ENCODE data around the gene CCDC183.

The CCDC183 gene

DNA sequence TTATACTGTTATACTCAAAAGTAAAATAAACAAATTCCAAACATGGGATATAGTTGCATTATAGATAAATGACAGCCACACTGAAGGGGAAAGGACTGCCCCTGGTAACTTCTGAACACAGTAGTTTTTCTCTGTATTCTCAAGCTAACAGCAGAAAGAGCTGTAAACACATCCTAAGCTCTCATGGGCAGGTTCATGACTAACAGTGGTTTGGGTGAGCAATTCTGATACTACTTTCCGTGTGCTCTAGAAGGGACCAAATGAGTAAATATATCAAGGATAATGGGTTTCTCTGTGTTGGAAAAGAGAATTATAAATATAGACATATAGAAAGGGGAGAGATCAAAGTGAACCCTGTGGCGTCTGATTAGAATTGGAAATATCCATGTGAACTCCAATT is 45.6 kb upstream of the CCDC183 start:
- TF ChIP-seq, protein P1, sequence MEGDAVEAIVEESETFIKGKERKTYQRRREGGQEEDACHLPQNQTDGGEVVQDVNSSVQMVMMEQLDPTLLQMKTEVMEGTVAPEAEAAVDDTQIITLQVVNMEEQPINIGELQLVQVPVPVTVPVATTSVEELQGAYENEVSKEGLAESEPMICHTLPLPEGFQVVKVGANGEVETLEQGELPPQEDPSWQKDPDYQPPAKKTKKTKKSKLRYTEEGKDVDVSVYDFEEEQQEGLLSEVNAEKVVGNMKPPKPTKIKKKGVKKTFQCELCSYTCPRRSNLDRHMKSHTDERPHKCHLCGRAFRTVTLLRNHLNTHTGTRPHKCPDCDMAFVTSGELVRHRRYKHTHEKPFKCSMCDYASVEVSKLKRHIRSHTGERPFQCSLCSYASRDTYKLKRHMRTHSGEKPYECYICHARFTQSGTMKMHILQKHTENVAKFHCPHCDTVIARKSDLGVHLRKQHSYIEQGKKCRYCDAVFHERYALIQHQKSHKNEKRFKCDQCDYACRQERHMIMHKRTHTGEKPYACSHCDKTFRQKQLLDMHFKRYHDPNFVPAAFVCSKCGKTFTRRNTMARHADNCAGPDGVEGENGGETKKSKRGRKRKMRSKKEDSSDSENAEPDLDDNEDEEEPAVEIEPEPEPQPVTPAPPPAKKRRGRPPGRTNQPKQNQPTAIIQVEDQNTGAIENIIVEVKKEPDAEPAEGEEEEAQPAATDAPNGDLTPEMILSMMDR (IDR thresholded peaks at IDR 0.05) = no peak
- H3K4me3 ChIP-seq (ENCODE audit: low read depth in 1 of 2, low read length in 1 of 2) = no peak overlapping the region
- H3K36me3 ChIP-seq = no peaks in the 10 kb centered on the region
- no peaks in the 10 kb centered on the region for H3K4me1 ChIP-seq (ENCODE audit: control insufficient read depth in 1 of 2, insufficient read depth in 1 of 2, low read depth in 1 of 2, low read length in 1 of 2)
- H3K9me3 ChIP-seq = peaks cover 6% of the 10 kb centered on the region
- no peak overlapping the region for H3K27ac ChIP-seq
- peaks cover 75% of the 10 kb centered on the region for H3K27me3 ChIP-seq

GRCh38 chr9:136751244-136751643 is 44.9 kb upstream of the CCDC183 start:
- TF ChIP-seq, protein P1 (IDR thresholded peaks at IDR 0.05) = no peak
- H3K4me1 ChIP-seq (ENCODE audit: control insufficient read depth in 1 of 2, insufficient read depth in 1 of 2, low read depth in 1 of 2, low read length in 1 of 2) = no peaks in the 10 kb centered on the region
- peaks cover 68% of the 10 kb centered on the region for H3K27me3 ChIP-seq
- H3K9me3 ChIP-seq = peaks cover 6% of the 10 kb centered on the region
- no peak overlapping the region for H3K27ac ChIP-seq
- no peaks in the 10 kb centered on the region for H3K36me3 ChIP-seq
- H3K4me3 ChIP-seq (ENCODE audit: low read depth in 1 of 2, low read length in 1 of 2) = no peak overlapping the region

GRCh38 chr9:136751814-136752213 is 44.3 kb upstream of the CCDC183 start:
- Histone ChIP-seq H3K4me3 (ENCODE audit: low read depth in 1 of 2, low read length in 1 of 2) (no peak overlapping the region), H3K27ac (no peak overlapping the region), H3K4me1 (ENCODE audit: control insufficient read depth in 1 of 2, insufficient read depth in 1 of 2, low read depth in 1 of 2, low read length in 1 of 2) (no peaks in the 10 kb centered on the region), H3K9me3 (peaks cover 6% of the 10 kb centered on the region), H3K36me3 (no peaks in the 10 kb centered on the region), H3K27me3 (peaks cover 62% of the 10 kb centered on the region)
- TF ChIP-seq, protein P1 (IDR thresholded peaks at IDR 0.05) = no peak

DNA sequence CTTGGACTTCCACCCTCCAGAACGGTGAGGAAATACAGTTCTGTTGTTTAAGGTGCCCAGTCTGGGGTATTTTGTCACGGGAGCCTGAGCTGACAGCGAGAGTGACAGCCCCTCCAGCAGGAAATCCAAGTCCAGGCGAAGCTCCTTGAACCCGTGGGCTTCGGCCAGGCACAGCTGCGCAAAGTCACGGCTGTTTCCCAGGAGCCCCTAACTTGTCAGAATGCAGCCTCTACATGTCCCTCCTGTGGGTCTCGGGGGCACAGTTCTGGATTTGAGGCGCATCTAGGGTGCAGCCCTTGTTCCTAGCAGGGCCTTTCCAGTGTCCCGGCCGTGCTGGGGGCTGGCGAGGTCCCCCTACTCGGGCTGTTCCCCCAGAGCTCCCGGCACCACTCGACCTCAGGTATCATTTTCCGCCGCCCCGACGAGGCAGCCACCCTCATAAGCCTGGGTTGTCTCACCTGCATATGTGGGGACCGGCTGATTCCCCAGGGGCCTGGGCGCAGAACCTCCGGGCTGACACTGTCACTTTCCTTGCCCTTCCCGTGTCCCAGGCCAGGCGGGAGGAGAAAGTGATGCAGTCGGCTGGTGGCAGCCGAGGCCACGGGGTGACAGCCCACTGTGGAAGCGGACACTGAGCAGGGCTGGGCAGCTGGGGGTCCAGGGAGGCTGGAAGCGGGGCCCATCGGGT is 42.6 kb upstream of the CCDC183 start:
- Histone ChIP-seq H3K27ac (no peak overlapping the region), H3K4me3 (ENCODE audit: low read depth in 1 of 2, low read length in 1 of 2) (no peak overlapping the region), H3K9me3 (peaks cover 6% of the 10 kb centered on the region)

GRCh38 chr9:136754059-136754572 is 42.0 kb upstream of the CCDC183 start:
- Histone ChIP-seq H3K4me3 (ENCODE audit: low read depth in 1 of 2, low read length in 1 of 2) (no peak overlapping the region), H3K36me3 (no peaks in the 10 kb centered on the region), H3K27ac (no peak overlapping the region), H3K4me1 (ENCODE audit: control insufficient read depth in 1 of 2, insufficient read depth in 1 of 2, low read depth in 1 of 2, low read length in 1 of 2) (no peaks in the 10 kb centered on the region), H3K27me3 (peaks cover 41% of the 10 kb centered on the region), H3K9me3 (peaks cover 6% of the 10 kb centered on the region)
- TF ChIP-seq, protein P1 (IDR thresholded peaks at IDR 0.05) = no peak

More for the DNA sequence above, 42.6 kb upstream of the CCDC183 start:
- Histone ChIP-seq H3K36me3 (no peaks in the 10 kb centered on the region), H3K27me3 (peaks cover 47% of the 10 kb centered on the region), H3K4me1 (ENCODE audit: control insufficient read depth in 1 of 2, insufficient read depth in 1 of 2, low read depth in 1 of 2, low read length in 1 of 2) (no peaks in the 10 kb centered on the region)
- TF ChIP-seq, protein P1 (IDR thresholded peaks at IDR 0.05) = no peak
